ENCODE data around the gene SORBS1. TPM values are rescaled to one million over a fixed set of nuclear protein-coding genes. Genes with fewer than 3 reads are reported as not detected.
A peak's percentile ranks its signal among the peaks of the same experiment; 100 is the strongest.

Gene SORBS1
- total RNA-seq, 6 experiments from 2014 or later, result 56.4 to 97.9 (median 76.5) TPM

GRCh38 chr10:95496951-95497350 lies 64.2 kb downstream of the SORBS1 start:
- H3K27me3 ChIP-seq, result no peaks in the 10 kb centered on the region
- DNase-seq, result no peak
- no peak overlapping the region for H3K4me3 ChIP-seq
- no peaks in the 10 kb centered on the region for H3K36me3 ChIP-seq
- no peak for TF ChIP-seq CTCF (IDR thresholded peaks at IDR 0.05)
- no peak for TF ChIP-seq POLR2A (IDR thresholded peaks at IDR 0.05)
- ATAC-seq, result no peak
- no peaks in the 10 kb centered on the region for H3K9me3 ChIP-seq
- 51% methylated on average over 4 of the region's 4 CpGs for WGBS (ENCODE audit: insufficient coverage, low coverage, low lambda C conversion rate, missing lambda C conversion rate)
- intact Hi-C loops (cut with DNase I), result loop anchor here in 1 of 2 donors (10.0 kb wide), 1 partner anchor 58 kb away; no protein-coding TSS in a partner anchor
- H3K4me1 ChIP-seq, result peaks cover 0 to 41% (median 19%) of the 10 kb centered on the region in 4 donors
- H3K27ac ChIP-seq, result no peak overlapping the region

GRCh38 chr10:95496246-95496911 lies 64.8 kb downstream of the SORBS1 start:
- DNase-seq, result no peak
- WGBS (ENCODE audit: insufficient coverage, low coverage, low lambda C conversion rate, missing lambda C conversion rate), result 52% methylated on average over 2 of the region's 2 CpGs
- H3K4me1 ChIP-seq, result peaks cover 0 to 37% (median 18%) of the 10 kb centered on the region in 4 donors
- no peaks in the 10 kb centered on the region for H3K36me3 ChIP-seq
- no peak for ATAC-seq
- no peak overlapping the region for H3K27ac ChIP-seq
- H3K27me3 ChIP-seq, result no peaks in the 10 kb centered on the region
- TF ChIP-seq CTCF (IDR thresholded peaks at IDR 0.05), result no peak
- no peak for TF ChIP-seq POLR2A (IDR thresholded peaks at IDR 0.05)
- H3K4me3 ChIP-seq, result no peak overlapping the region
- no peaks in the 10 kb centered on the region for H3K9me3 ChIP-seq
- intact Hi-C loops (cut with DNase I), result loop anchor here in 1 of 2 donors (10.0 kb wide), 1 partner anchor 58 kb away; no protein-coding TSS in a partner anchor

GRCh38 chr10:95493862-95494261 lies 67.3 kb downstream of the SORBS1 start:
- no peak overlapping the region for H3K4me3 ChIP-seq
- H3K27me3 ChIP-seq, result no peaks in the 10 kb centered on the region
- ATAC-seq (no peak), DNase-seq (no peak)
- peak overlapping the region in 2 of 3 donors; percentile 6 to 49 for H3K27ac ChIP-seq
- 100% methylated on average over 1 of the region's 2 CpGs for WGBS (ENCODE audit: insufficient coverage, low coverage, low lambda C conversion rate, missing lambda C conversion rate)
- peaks cover 2 to 15% (median 7%) of the 10 kb centered on the region in 4 donors for H3K4me1 ChIP-seq
- intact Hi-C loops (cut with DNase I), result loop anchor here in 1 of 2 donors (10.0 kb wide), 1 partner anchor 61 kb away; no protein-coding TSS in a partner anchor
- H3K36me3 ChIP-seq, result no peaks in the 10 kb centered on the region
- no peaks in the 10 kb centered on the region for H3K9me3 ChIP-seq
- TF ChIP-seq POLR2A (IDR thresholded peaks at IDR 0.05), result no peak
- no peak for TF ChIP-seq CTCF (IDR thresholded peaks at IDR 0.05)

GRCh38 chr10:95487994-95488393 lies 73.2 kb downstream of the SORBS1 start:
- Histone ChIP-seq H3K36me3 (peaks cover 0 to 6% (median 0%) of the 10 kb centered on the region in 4 donors), H3K4me1 (peaks cover 2 to 17% (median 6%) of the 10 kb centered on the region in 4 donors), H3K9me3 (no peaks in the 10 kb centered on the region), H3K27ac (peak overlapping the region in 1 of 3 donors; percentile 26), H3K27me3 (no peaks in the 10 kb centered on the region), H3K4me3 (no peak overlapping the region)
- no peak for DNase-seq
- TF ChIP-seq CTCF (IDR thresholded peaks at IDR 0.05) (no peak), POLR2A (IDR thresholded peaks at IDR 0.05) (no peak)
- ATAC-seq, result peak; percentile 15 to 50 (median 42)
- intact Hi-C loops (cut with DNase I), result no loop called here
